Measurements from ENCODE around the gene PJA2.

GRCh38 chr5:109411149-109411514 is 1.4 kb upstream of the PJA2 start:
- TF ChIP-seq FOXK2 (IDR thresholded peaks at IDR 0.05) (no peak), ELF4 (IDR thresholded peaks at IDR 0.05) (no peak), BHLHE40 (IDR thresholded peaks at IDR 0.05; ENCODE audit: borderline replicate concordance) (no peak), LEF1 (IDR thresholded peaks at IDR 0.05; ENCODE audit: borderline replicate concordance) (no peak), FOXM1 (IDR thresholded peaks at IDR 0.05; ENCODE audit: borderline replicate concordance) (no peak), NFRKB (IDR thresholded peaks at IDR 0.05) (no peak), TARDBP (IDR thresholded peaks at IDR 0.05) (no peak)

Measured in HEK293T (cell line).